GM12878 (cell line): Measurements from ENCODE around the gene TBL1XR1.

Source experiments
- EZH2 ChIP-seq: IDR thresholded peaks from 2 replicates; pipeline ENCODE4 v1.6.1; 2012; ENCODE audit warnings: low read depth, mild to moderate bottlenecking, control low read depth, inconsistent platforms, low read length, borderline replicate concordance; ENCODE audit not compliant: control insufficient read depth
- PML ChIP-seq: IDR thresholded peaks from 2 replicates; pipeline ENCODE4 v1.6.1; 2012; ENCODE audit warnings: low read length, inconsistent platforms
- TF ChIP-seq, protein P1 (sequence below), 3 experiments: IDR thresholded peaks in 2 of 3; conservative IDR thresholded peaks in 1 of 3; 2 replicates each; pipeline ENCODE4 v1.5.1; 2011; ENCODE audit warnings: low read depth in 3 of 3, low read length in 3 of 3, mild to moderate bottlenecking in 3 of 3, control low read depth in 2 of 3, moderate library complexity in 2 of 3, inconsistent platforms in 1 of 3, mixed read lengths in 1 of 3; ENCODE audit not compliant: control insufficient read depth in 2 of 3, insufficient read depth in 1 of 3; ENCODE audit errors: extremely low read depth in 1 of 3

DNA sequence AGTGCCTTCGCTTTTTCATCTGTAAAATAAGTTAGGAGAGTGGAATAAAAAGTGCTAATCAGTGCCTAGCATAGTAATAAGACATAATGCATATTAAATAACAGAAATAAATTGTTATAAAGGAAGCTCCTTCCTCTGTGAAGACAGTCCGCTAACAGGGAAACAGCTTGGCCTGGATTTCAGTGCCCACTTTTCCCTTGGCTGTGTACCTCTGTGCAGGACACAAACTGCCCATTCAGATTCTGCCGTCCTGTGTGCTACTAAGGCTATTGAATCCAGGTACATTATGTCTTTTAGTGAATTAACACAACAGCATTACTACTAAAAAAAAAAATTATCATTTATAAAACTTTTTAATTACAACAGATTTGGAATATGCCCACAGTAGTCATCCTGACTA lies 90.7 kb downstream of the TBL1XR1 start:
- TF ChIP-seq, protein P1, sequence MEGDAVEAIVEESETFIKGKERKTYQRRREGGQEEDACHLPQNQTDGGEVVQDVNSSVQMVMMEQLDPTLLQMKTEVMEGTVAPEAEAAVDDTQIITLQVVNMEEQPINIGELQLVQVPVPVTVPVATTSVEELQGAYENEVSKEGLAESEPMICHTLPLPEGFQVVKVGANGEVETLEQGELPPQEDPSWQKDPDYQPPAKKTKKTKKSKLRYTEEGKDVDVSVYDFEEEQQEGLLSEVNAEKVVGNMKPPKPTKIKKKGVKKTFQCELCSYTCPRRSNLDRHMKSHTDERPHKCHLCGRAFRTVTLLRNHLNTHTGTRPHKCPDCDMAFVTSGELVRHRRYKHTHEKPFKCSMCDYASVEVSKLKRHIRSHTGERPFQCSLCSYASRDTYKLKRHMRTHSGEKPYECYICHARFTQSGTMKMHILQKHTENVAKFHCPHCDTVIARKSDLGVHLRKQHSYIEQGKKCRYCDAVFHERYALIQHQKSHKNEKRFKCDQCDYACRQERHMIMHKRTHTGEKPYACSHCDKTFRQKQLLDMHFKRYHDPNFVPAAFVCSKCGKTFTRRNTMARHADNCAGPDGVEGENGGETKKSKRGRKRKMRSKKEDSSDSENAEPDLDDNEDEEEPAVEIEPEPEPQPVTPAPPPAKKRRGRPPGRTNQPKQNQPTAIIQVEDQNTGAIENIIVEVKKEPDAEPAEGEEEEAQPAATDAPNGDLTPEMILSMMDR (IDR thresholded peaks at IDR 0.05 in 2 of 3, conservative IDR thresholded peaks at IDR 0.05 in 1 of 3; ENCODE audit: control insufficient read depth in 2 of 3, extremely low read depth in 1 of 3, insufficient read depth in 1 of 3, low read depth in 3 of 3, low read length in 3 of 3), result no peak
- no peak for TF ChIP-seq PML
- TF ChIP-seq EZH2, result no peak
